RWPE2 (cell line): ENCODE results near the gene PROX2.

Source experiments
- ATAC-seq: fragments of 200-7000 bp; cut with Tn5 transposase; 3 replicates; pipeline ENCODE4 v1.9.1; 2021; ENCODE audit warnings: low read depth
- DNase-seq: peaks from one replicate; pipeline ENCODE4 v3.0.0-alpha.2; 2020; ENCODE audit warnings: low spot score
- H3K27ac ChIP-seq: fragments of 450-650 bp; 2 replicates; pipeline ENCODE4 v1.5.1; 2017; ENCODE audit warnings: mild to moderate bottlenecking; ENCODE audit not compliant: poor library complexity, severe bottlenecking
- H3K27me3 ChIP-seq: fragments of 250-450 bp; sonication (Bioruptor Pico); 2 replicates; pipeline ENCODE4 v1.5.1; 2021; ENCODE audit warnings: mild to moderate bottlenecking, moderate library complexity; ENCODE audit not compliant: insufficient read depth, poor library complexity, severe bottlenecking
- H3K36me3 ChIP-seq: fragments of 250-450 bp; sonication (Bioruptor Pico); 2 replicates; pipeline ENCODE4 v1.5.1; 2020; ENCODE audit warnings: low read depth, mild to moderate bottlenecking, moderate library complexity
- H3K4me1 ChIP-seq: fragments of 250-450 bp; sonication (Bioruptor Pico); 2 replicates; pipeline ENCODE4 v1.5.1; 2021; ENCODE audit warnings: mild to moderate bottlenecking, moderate library complexity; ENCODE audit not compliant: insufficient read depth, poor library complexity, severe bottlenecking
- H3K4me3 ChIP-seq: fragments of 250-450 bp; sonication (Bioruptor Pico); 2 replicates; pipeline ENCODE4 v1.5.1; 2021; ENCODE audit warnings: mild to moderate bottlenecking, moderate library complexity; ENCODE audit not compliant: severe bottlenecking
- H3K9me3 ChIP-seq: fragments of 250-450 bp; sonication (Bioruptor Pico); 2 replicates; pipeline ENCODE4 v1.5.1; 2021; ENCODE audit warnings: mild to moderate bottlenecking, moderate library complexity; ENCODE audit not compliant: severe bottlenecking
- CTCF ChIP-seq: fragments of 450-650 bp; IDR thresholded peaks from one replicate; pipeline ENCODE4 v1.5.1; 2017; ENCODE audit warnings: mild to moderate bottlenecking, moderate library complexity; ENCODE audit not compliant: poor library complexity, severe bottlenecking

PROX2 gene

DNA sequence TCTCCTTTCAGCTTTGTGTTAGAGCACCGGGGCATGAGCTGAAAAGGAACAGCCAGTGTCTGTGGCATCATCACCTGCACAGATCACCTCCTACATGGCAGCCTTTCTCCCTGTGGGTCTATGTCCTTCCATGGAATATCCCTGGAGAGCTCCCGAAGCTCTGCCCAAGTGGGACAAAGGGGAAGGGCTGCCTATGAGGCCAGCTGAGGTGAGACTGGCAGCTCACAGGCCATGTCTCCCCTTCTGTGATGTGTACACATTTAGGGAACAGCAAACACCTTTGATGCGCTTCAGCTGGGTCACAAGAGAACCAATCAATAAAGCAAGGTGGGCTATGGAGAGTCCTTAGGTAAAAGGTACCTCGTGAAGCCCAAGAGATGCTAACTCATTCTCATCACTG, 4.1 kb downstream of the PROX2 start:
- ATAC-seq, result no peak
- no peak for TF ChIP-seq CTCF
- H3K36me3 ChIP-seq, result no peaks in the 10 kb centered on the region
- no peaks in the 10 kb centered on the region for H3K4me1 ChIP-seq
- no peak overlapping the region for H3K27ac ChIP-seq
- H3K9me3 ChIP-seq, result no peaks in the 10 kb centered on the region
- H3K4me3 ChIP-seq, result no peak overlapping the region
- H3K27me3 ChIP-seq, result no peaks in the 10 kb centered on the region
- DNase-seq, result no peak

- no peak for TF ChIP-seq CTCF
- no peak overlapping the region for H3K27ac ChIP-seq
- no peaks in the 10 kb centered on the region for H3K4me1 ChIP-seq
- no peaks in the 10 kb centered on the region for H3K9me3 ChIP-seq
- DNase-seq (no peak), ATAC-seq (no peak)
- H3K36me3 ChIP-seq, result no peaks in the 10 kb centered on the region
- H3K27me3 ChIP-seq, result no peaks in the 10 kb centered on the region
- H3K4me3 ChIP-seq, result no peak overlapping the region
Measured at GRCh38 chr14:74868739-74869138, 7.2 kb downstream of the PROX2 start.

DNA sequence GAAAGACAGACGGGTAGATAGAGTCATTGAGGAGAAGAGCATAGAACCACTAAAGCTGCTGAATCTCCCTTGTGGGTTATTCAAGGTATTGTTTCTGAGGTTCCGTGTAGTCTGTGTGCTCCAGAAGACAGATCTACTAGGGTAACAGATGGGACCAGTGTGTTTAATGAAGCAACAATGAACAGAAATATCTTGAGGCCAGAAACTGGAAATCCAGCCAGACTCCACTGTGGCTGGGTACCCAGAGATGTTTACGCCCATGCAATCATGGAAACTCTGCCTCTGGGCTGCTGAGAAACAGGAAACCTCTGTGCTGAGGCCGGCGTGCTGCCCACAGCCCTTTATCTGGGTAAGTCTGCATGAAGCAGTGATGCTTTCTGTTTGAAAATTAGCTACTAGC, 8.3 kb downstream of the PROX2 start:
- Histone ChIP-seq H3K4me1 (no peaks in the 10 kb centered on the region), H3K27me3 (no peaks in the 10 kb centered on the region), H3K36me3 (no peaks in the 10 kb centered on the region), H3K9me3 (no peaks in the 10 kb centered on the region), H3K4me3 (no peak overlapping the region), H3K27ac (no peak overlapping the region)
- ATAC-seq (no peak), DNase-seq (no peak)
- no peak for TF ChIP-seq CTCF

- Histone ChIP-seq H3K9me3 (no peaks in the 10 kb centered on the region), H3K27ac (no peak overlapping the region), H3K27me3 (no peaks in the 10 kb centered on the region), H3K36me3 (no peaks in the 10 kb centered on the region), H3K4me1 (no peaks in the 10 kb centered on the region), H3K4me3 (no peak overlapping the region)
- DNase-seq (no peak), ATAC-seq (no peak)
- TF ChIP-seq CTCF, result no peak
Measured at GRCh38 chr14:74866708-74867389, 9.1 kb downstream of the PROX2 start.

GRCh38 chr14:74865156-74865555, 10.8 kb downstream of the PROX2 start:
- no peak overlapping the region for H3K27ac ChIP-seq
- H3K4me1 ChIP-seq, result no peaks in the 10 kb centered on the region
- no peak for DNase-seq
- no peaks in the 10 kb centered on the region for H3K27me3 ChIP-seq
- no peak overlapping the region for H3K4me3 ChIP-seq
- no peak for TF ChIP-seq CTCF
- no peaks in the 10 kb centered on the region for H3K36me3 ChIP-seq
- H3K9me3 ChIP-seq, result no peaks in the 10 kb centered on the region
- ATAC-seq, result no peak
